ENCODE results near the gene ZFAND3.

DNA sequence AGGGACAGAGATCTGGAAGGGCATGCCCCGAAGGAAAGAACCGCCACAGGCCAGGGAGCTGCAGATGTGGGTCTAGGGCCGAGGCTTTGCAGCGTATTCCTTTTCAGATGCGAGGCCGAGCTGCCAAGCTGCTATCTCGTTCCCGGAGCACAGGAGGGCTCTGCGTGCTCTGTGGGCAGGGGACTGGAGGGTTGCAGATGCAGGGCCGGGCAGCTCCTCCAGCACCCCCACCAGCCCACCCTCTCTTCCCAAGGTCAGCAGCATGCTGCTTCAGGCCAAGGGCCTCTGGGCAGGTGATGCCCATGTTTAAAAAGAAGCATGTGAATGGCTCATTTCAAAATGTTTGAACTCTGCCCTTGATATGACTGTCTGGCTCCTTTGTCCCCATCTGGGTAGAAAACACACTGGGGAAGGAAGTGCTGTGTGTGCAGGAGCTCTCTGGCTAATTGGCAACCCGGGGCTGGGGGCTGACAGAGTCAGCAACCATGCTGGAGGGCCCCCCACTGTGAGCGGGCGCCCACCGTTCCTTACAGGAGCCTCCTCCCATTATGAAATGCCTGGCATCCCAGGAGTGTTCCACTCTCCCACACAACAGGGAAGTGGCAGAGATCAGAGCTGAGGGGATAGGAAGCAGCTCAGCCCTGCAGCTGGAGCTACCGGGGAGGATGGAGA is 353.3 kb downstream of the ZFAND3 start:
- no peak for TF ChIP-seq EZH2 (IDR thresholded peaks at IDR 0.05; ENCODE audit: borderline replicate concordance, low read length)
- TF ChIP-seq, protein P1, sequence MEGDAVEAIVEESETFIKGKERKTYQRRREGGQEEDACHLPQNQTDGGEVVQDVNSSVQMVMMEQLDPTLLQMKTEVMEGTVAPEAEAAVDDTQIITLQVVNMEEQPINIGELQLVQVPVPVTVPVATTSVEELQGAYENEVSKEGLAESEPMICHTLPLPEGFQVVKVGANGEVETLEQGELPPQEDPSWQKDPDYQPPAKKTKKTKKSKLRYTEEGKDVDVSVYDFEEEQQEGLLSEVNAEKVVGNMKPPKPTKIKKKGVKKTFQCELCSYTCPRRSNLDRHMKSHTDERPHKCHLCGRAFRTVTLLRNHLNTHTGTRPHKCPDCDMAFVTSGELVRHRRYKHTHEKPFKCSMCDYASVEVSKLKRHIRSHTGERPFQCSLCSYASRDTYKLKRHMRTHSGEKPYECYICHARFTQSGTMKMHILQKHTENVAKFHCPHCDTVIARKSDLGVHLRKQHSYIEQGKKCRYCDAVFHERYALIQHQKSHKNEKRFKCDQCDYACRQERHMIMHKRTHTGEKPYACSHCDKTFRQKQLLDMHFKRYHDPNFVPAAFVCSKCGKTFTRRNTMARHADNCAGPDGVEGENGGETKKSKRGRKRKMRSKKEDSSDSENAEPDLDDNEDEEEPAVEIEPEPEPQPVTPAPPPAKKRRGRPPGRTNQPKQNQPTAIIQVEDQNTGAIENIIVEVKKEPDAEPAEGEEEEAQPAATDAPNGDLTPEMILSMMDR (IDR thresholded peaks at IDR 0.05; ENCODE audit: low read length) = no peak

Measured in OCI-LY1 (cell line).